ENCODE data around the gene TRMT112.

DNA sequence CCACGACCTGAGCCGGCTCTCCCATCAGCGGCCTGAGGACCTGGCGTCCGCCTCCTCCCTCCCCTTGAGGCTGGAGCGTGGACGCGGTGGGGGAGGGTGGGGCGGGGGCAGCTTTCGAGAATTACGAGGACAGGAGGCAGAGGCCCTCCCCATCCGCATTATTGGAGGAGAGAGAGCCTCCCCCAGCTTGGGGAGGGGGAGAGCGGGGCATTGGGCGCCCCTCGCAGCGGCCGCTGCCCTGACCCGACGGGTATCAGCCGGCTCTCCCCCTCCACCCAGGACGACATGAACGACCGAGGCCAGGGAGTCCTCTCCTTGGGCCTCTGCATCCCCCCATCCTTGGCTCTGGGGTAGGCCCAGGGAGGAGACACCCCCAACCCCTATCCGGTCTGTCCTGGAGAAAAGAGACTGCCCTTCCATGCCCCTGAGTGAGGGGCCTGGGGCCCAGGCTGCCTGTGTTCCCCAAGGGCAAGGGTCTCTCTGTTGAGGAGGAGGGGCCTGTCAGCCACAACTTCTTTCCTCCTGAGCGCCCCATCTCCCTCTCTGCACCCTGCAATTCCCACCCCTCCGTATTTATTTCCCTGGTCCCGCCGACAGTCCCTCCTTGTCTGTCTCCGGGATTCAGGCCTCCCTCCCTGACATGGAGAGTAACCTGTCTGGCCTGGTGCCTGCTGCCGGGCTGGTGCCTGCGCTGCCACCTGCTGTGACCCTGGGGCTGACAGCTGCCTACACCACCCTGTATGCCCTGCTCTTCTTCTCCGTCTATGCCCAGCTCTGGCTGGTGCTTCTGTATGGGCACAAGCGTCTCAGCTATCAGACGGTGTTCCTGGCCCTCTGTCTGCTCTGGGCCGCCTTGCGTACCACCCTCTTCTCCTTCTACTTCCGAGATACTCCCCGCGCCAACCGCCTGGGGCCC lies 31.2 kb downstream of the TRMT112 start:
- TF ChIP-seq, protein P1, sequence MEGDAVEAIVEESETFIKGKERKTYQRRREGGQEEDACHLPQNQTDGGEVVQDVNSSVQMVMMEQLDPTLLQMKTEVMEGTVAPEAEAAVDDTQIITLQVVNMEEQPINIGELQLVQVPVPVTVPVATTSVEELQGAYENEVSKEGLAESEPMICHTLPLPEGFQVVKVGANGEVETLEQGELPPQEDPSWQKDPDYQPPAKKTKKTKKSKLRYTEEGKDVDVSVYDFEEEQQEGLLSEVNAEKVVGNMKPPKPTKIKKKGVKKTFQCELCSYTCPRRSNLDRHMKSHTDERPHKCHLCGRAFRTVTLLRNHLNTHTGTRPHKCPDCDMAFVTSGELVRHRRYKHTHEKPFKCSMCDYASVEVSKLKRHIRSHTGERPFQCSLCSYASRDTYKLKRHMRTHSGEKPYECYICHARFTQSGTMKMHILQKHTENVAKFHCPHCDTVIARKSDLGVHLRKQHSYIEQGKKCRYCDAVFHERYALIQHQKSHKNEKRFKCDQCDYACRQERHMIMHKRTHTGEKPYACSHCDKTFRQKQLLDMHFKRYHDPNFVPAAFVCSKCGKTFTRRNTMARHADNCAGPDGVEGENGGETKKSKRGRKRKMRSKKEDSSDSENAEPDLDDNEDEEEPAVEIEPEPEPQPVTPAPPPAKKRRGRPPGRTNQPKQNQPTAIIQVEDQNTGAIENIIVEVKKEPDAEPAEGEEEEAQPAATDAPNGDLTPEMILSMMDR (conservative IDR thresholded peaks at IDR 0.05 in 1 of 2, IDR thresholded peaks at IDR 0.05 in 1 of 2; ENCODE audit: extremely low read depth in 1 of 2, insufficient read depth in 1 of 2, low read depth in 1 of 2, low read length in 2 of 2): peak in 1 of 2 donors; percentile 32
- no peak for TF ChIP-seq EZH2 (IDR thresholded peaks at IDR 0.05; ENCODE audit: borderline replicate concordance, low read length)
